ENCODE results near the gene PDE6H.

PDE6H gene

GRCh38 chr12:14972816-14973215 is at the start of gene PDE6H:
TSS of gene PDE6H (plus strand) at chr12:14973042. CDS start at chr12:14978013, 4,971 bp downstream.
- no peak within 1 kb of the TSS for H3K27ac ChIP-seq
- TF ChIP-seq, protein P1, sequence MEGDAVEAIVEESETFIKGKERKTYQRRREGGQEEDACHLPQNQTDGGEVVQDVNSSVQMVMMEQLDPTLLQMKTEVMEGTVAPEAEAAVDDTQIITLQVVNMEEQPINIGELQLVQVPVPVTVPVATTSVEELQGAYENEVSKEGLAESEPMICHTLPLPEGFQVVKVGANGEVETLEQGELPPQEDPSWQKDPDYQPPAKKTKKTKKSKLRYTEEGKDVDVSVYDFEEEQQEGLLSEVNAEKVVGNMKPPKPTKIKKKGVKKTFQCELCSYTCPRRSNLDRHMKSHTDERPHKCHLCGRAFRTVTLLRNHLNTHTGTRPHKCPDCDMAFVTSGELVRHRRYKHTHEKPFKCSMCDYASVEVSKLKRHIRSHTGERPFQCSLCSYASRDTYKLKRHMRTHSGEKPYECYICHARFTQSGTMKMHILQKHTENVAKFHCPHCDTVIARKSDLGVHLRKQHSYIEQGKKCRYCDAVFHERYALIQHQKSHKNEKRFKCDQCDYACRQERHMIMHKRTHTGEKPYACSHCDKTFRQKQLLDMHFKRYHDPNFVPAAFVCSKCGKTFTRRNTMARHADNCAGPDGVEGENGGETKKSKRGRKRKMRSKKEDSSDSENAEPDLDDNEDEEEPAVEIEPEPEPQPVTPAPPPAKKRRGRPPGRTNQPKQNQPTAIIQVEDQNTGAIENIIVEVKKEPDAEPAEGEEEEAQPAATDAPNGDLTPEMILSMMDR (IDR thresholded peaks at IDR 0.05), result no peak
- TF ChIP-seq ZFX (IDR thresholded peaks at IDR 0.05; ENCODE audit: borderline replicate concordance), result no peak

GRCh38 chr12:14923944-14924343 is 48.9 kb upstream of the PDE6H start:
- no peak overlapping the region for H3K27ac ChIP-seq
- TF ChIP-seq ZFX (IDR thresholded peaks at IDR 0.05; ENCODE audit: borderline replicate concordance), result no peak
- TF ChIP-seq, protein P1 (IDR thresholded peaks at IDR 0.05), result no peak

- TF ChIP-seq ZFX (IDR thresholded peaks at IDR 0.05; ENCODE audit: borderline replicate concordance), result no peak
- TF ChIP-seq, protein P1 (IDR thresholded peaks at IDR 0.05), result no peak
Observed at GRCh38 chr12:14924541-14924940, 48.3 kb upstream of the PDE6H start.

DNA sequence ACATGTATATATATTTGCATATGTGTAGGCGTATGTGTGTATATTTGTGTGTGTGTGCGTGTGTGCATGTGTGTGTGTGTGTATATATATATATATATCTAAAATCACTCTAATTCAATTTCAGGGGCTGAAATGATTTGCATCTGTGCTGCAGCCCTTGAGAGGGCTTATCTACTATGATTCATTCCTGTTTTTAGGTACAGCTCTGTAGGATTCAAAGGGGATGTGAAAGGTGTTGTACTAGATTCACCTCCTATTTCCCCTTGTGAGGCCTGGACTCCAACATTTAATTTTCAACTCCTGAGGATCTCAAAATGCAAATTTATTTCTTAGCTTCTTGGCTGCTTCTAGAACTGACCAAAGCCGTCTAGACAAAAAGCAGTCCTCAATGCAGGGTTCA is 45.6 kb upstream of the PDE6H start:
- TF ChIP-seq ZFX (IDR thresholded peaks at IDR 0.05; ENCODE audit: borderline replicate concordance), result no peak
- TF ChIP-seq, protein P1 (IDR thresholded peaks at IDR 0.05), result no peak
- H3K27ac ChIP-seq, result no peak overlapping the region

More at GRCh38 chr12:14924541-14924940, 48.3 kb upstream of the PDE6H start:
- H3K27ac ChIP-seq, result no peak overlapping the region

DNA sequence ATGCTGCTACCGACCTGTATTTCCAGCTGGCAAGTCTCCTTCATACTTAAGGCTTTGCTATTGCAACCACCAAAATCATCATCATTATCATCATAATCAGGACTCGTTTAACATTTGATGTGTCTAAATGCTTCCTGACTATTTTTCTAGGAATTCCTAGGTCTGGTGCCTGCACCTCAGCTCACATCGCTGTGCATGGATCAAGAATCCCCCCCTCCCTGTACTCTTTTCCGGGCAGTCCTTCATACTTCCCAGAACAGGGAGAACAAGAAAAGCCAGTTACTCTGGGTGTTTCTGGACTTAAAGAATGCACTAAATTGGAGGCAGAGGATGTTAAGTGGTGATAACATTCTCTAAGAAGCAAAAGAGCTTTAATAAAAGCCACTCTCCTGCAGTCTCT is 43.9 kb upstream of the PDE6H start:
- H3K27ac ChIP-seq, result no peak overlapping the region
- TF ChIP-seq ZFX (IDR thresholded peaks at IDR 0.05; ENCODE audit: borderline replicate concordance), result no peak
- TF ChIP-seq, protein P1 (IDR thresholded peaks at IDR 0.05), result no peak

- no peak for TF ChIP-seq ZFX (IDR thresholded peaks at IDR 0.05; ENCODE audit: borderline replicate concordance)
- TF ChIP-seq, protein P1 (IDR thresholded peaks at IDR 0.05), result no peak
- H3K27ac ChIP-seq, result no peak overlapping the region
Observed at GRCh38 chr12:14930299-14930698, 42.5 kb upstream of the PDE6H start.

DNA sequence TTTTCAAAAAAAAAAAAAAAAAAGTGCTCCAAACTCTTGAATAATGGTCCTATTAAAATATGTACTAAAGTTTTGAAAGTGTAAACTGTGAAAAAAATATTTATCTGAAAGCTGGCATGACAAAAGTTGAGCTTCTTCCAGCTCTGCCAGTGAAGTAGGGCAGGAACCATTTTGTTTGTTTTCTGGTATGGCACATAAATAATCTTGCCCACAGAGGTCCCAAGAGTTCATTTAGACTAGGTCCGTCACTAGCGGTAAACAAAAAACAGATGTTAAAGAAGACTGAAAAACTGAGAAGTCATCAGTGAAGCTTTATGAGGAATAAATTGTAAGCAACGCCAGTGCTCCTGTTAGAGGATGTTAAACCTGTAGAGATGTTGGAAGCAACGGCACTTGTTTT is 41.5 kb upstream of the PDE6H start:
- TF ChIP-seq, protein P1 (IDR thresholded peaks at IDR 0.05), result no peak
- no peak for TF ChIP-seq ZFX (IDR thresholded peaks at IDR 0.05; ENCODE audit: borderline replicate concordance)
- no peak overlapping the region for H3K27ac ChIP-seq

All from 22Rv1 (cell line).